HepG2 (cell line): ENCODE results near the gene NBEAL2. TPM values are rescaled to one million over a fixed set of nuclear protein-coding genes. Genes with fewer than 3 reads are reported as not detected.

Experiments
- ELF1 ChIP-seq: sonication (generic); formaldehyde crosslinking; IDR thresholded peaks from 2 replicates; pipeline ENCODE4 v1.4.0; 2020; ENCODE audit warnings: missing genetic modification reagents
- EP300 ChIP-seq, 3 experiments: sonication (generic) in 1 of 3; formaldehyde crosslinking in 1 of 3; IDR thresholded peaks; 2 replicates each; pipeline versions ENCODE4 v1.5.1 to v1.6.1; 2011 to 2020; ENCODE audit warnings: low read depth in 2 of 3, low read length in 2 of 3, borderline replicate concordance in 1 of 3, improper control_type of control experiment in 1 of 3, mild to moderate bottlenecking in 1 of 3, missing genetic modification reagents in 1 of 3, moderate library complexity in 1 of 3
- HOXA9 ChIP-seq: sonication (generic); formaldehyde crosslinking; IDR thresholded peaks from 2 replicates; pipeline ENCODE4 v1.8.1; 2022; ENCODE audit warnings: missing genetic modification reagents, mild to moderate bottlenecking, moderate library complexity, borderline replicate concordance
- MIER3 ChIP-seq: IDR thresholded peaks from 2 replicates; pipeline ENCODE4 v1.6.1; 2016; ENCODE audit warnings: missing compliant biosample characterization, borderline replicate concordance
- MTF2 ChIP-seq: sonication (generic); formaldehyde crosslinking; IDR thresholded peaks from 2 replicates; pipeline ENCODE4 v1.5.0; 2020; ENCODE audit warnings: missing genetic modification reagents, borderline replicate concordance
- MXI1 ChIP-seq: IDR thresholded peaks from 3 replicates; pipeline ENCODE4 v1.6.1; 2012; ENCODE audit warnings: low read depth, low read length, inconsistent platforms, borderline replicate concordance
- RFXAP ChIP-seq: sonication (generic); formaldehyde crosslinking; IDR thresholded peaks from 2 replicates; pipeline ENCODE4 v1.4.0; 2020; ENCODE audit warnings: missing genetic modification reagents, borderline replicate concordance
- RNF2 ChIP-seq: fragments of 450-650 bp; conservative IDR thresholded peaks from 2 replicates; pipeline ENCODE4 v1.6.1; 2016; ENCODE audit warnings: low read depth
- SNAPC2 ChIP-seq: sonication (generic); formaldehyde crosslinking; IDR thresholded peaks from 2 replicates; pipeline ENCODE4 v1.8.1; 2022; ENCODE audit warnings: mild to moderate bottlenecking, missing genetic modification reagents
- SOX6 ChIP-seq, 2 experiments: fragments of 450-650 bp in 1 of 2; sonication (generic) in 1 of 2; formaldehyde crosslinking in 1 of 2; IDR thresholded peaks; 2 replicates each; pipeline versions ENCODE4 v1.4.0 to v1.6.1; 2017 to 2020; ENCODE audit warnings: antibody characterized with exemption in 1 of 2, mild to moderate bottlenecking in 1 of 2, missing genetic modification reagents in 1 of 2
- TCF12 ChIP-seq, 2 experiments: fragments of 450-650 bp in 1 of 2; sonication (generic) in 1 of 2; formaldehyde crosslinking in 1 of 2; IDR thresholded peaks; 2 replicates each; pipeline versions ENCODE4 v1.6.1 to v1.8.0; 2017 to 2022; ENCODE audit warnings: antibody characterized with exemption in 1 of 2, mild to moderate bottlenecking in 1 of 2, missing genetic modification reagents in 1 of 2, moderate library complexity in 1 of 2
- ZBTB25 ChIP-seq: IDR thresholded peaks from 2 replicates; pipeline ENCODE4 v1.6.1; 2018; ENCODE audit warnings: missing genetic modification reagents
- ZBTB26 ChIP-seq: IDR thresholded peaks from 2 replicates; pipeline ENCODE4 v1.6.1; 2016; ENCODE audit warnings: missing compliant biosample characterization, missing genetic modification reagents, borderline replicate concordance
- ZBTB38 ChIP-seq: sonication (generic); formaldehyde crosslinking; IDR thresholded peaks from 2 replicates; pipeline ENCODE4 v1.5.1; 2020; ENCODE audit warnings: mild to moderate bottlenecking, missing genetic modification reagents
- ZNF12 ChIP-seq: sonication (generic); formaldehyde crosslinking; IDR thresholded peaks from 2 replicates; pipeline ENCODE4 v1.5.0; 2020; ENCODE audit warnings: missing genetic modification reagents
- ZNF281 ChIP-seq: sonication (generic); formaldehyde crosslinking; IDR thresholded peaks from 2 replicates; pipeline ENCODE4 v1.4.0; 2020; ENCODE audit warnings: missing genetic modification reagents, borderline replicate concordance
- ZNF3 ChIP-seq: IDR thresholded peaks from 2 replicates; pipeline ENCODE4 v1.7.0; 2017; ENCODE audit warnings: inconsistent platforms
- ZNF572 ChIP-seq: sonication (generic); formaldehyde crosslinking; IDR thresholded peaks from 2 replicates; pipeline ENCODE4 v1.5.1; 2020; ENCODE audit warnings: mild to moderate bottlenecking, missing genetic modification reagents
- polyA plus RNA-seq, 8 experiments: library from polyadenylated mRNA; depleted of rRNA in 3 of 8; stranded (reverse) in 7 of 8; unstranded in 1 of 8; fragments of >200 nt; fragmentation: Illumina TruSeq in 4 of 8; extraction: Trizol in 4 of 8; gene quantifications; 2 replicates each; pipeline versions ENCODE4 v1.2.1 to v1.2.3, GENCODE V29; 2011 to 2016; ENCODE audit warnings: low read depth in 4 of 8, missing spikeins in 1 of 8, mixed read lengths in 1 of 8; ENCODE audit not compliant: insufficient read depth in 1 of 8
- total RNA-seq, 5 experiments: library from RNA; depleted of rRNA; stranded (reverse); fragments of >200 nt; fragmentation: Illumina TruSeq; extraction: Trizol; gene quantifications; 2 replicates each; pipeline ENCODE4 v1.2.3, GENCODE V29; 2016; ENCODE audit warnings: low read depth in 1 of 5
- TF ChIP-seq, protein P1 (sequence below): sonication (generic); formaldehyde crosslinking; IDR thresholded peaks from 2 replicates; pipeline ENCODE4 v1.5.1; 2020; ENCODE audit warnings: mild to moderate bottlenecking, moderate library complexity, missing genetic modification reagents
- TF ChIP-seq, protein P2 (sequence below): sonication (generic); formaldehyde crosslinking; IDR thresholded peaks from 2 replicates; pipeline ENCODE4 v1.4.0; 2020; ENCODE audit warnings: mild to moderate bottlenecking, missing genetic modification reagents

NBEAL2 gene
- total and polyA plus RNA-seq, 2 of the 13 experiments (the other 11 are each of a cell fraction or from before 2014, with no cell fraction given): 9.7 to 12.4 TPM

GRCh38 chr3:46998121-46998851 is 18.8 kb downstream of the NBEAL2 start (continued):
- TF ChIP-seq ZNF12 (CRISPR knock-in tag) (peak; percentile 32; the same call in 1 of the 2 replicates), RFXAP (CRISPR knock-in tag) (no peak), ZNF572 (CRISPR knock-in tag) (no peak), HOXA9 (CRISPR knock-in tag) (peak; percentile 55; the same call in 1 of the 2 replicates), MXI1 (peak; percentile 59; the same call in 1 of the 3 replicates), SNAPC2 (no peak), ZNF281 (no peak), ZNF3 (no peak), EP300 (IDR thresholded peaks at IDR 0.05; ENCODE audit: low read depth in 2 of 2, low read length in 2 of 2) (no peak), EP300 (CRISPR knock-in tag; IDR thresholded peaks at IDR 0.05; ENCODE audit: borderline replicate concordance) (no peak), ZBTB38 (CRISPR knock-in tag) (peak; percentile 93), SOX6 (IDR thresholded peaks at IDR 0.05) (no peak), SOX6 (CRISPR knock-in tag; IDR thresholded peaks at IDR 0.05) (peak; percentile 39; the same call in 1 of the 2 replicates), ZBTB25 (0 out of 2 replicates have a peak, but pooled peaks have one; percentile 42), ELF1 (CRISPR knock-in tag) (no peak), MIER3 (CRISPR knock-in tag) (0 out of 2 replicates have a peak, but pooled peaks have one; percentile 25), ZBTB26 (CRISPR knock-in tag) (no peak), TCF12 (IDR thresholded peaks at IDR 0.05) (no peak), TCF12 (CRISPR knock-in tag; IDR thresholded peaks at IDR 0.05) (no peak), RNF2 (no peak), MTF2 (no peak)
- TF ChIP-seq, protein P1, sequence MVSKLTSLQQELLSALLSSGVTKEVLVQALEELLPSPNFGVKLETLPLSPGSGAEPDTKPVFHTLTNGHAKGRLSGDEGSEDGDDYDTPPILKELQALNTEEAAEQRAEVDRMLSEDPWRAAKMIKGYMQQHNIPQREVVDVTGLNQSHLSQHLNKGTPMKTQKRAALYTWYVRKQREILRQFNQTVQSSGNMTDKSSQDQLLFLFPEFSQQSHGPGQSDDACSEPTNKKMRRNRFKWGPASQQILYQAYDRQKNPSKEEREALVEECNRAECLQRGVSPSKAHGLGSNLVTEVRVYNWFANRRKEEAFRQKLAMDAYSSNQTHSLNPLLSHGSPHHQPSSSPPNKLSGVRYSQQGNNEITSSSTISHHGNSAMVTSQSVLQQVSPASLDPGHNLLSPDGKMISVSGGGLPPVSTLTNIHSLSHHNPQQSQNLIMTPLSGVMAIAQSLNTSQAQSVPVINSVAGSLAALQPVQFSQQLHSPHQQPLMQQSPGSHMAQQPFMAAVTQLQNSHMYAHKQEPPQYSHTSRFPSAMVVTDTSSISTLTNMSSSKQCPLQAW (CRISPR knock-in tag): peak; percentile 72
- TF ChIP-seq, protein P2, sequence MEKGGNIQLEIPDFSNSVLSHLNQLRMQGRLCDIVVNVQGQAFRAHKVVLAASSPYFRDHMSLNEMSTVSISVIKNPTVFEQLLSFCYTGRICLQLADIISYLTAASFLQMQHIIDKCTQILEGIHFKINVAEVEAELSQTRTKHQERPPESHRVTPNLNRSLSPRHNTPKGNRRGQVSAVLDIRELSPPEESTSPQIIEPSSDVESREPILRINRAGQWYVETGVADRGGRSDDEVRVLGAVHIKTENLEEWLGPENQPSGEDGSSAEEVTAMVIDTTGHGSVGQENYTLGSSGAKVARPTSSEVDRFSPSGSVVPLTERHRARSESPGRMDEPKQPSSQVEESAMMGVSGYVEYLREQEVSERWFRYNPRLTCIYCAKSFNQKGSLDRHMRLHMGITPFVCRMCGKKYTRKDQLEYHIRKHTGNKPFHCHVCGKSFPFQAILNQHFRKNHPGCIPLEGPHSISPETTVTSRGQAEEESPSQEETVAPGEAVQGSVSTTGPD (CRISPR knock-in tag): no peak
